ENCODE measurements around the gene FDX2. TPM values are rescaled to one million over a fixed set of nuclear protein-coding genes. Genes with fewer than 3 reads are reported as not detected.

Gene FDX2
- total and polyA plus RNA-seq, 2 of the 13 experiments (the other 11 are each of a cell fraction or from before 2014, with no cell fraction given): 21.0 to 24.7 TPM

- TF ChIP-seq ATAD3A (CRISPR knock-in tag; IDR thresholded peaks at IDR 0.05) (no peak), NR2F1 (CRISPR knock-in tag; IDR thresholded peaks at IDR 0.05) (no peak), ZFP36L2 (CRISPR knock-in tag; IDR thresholded peaks at IDR 0.05) (no peak), ZNF350 (CRISPR knock-in tag; IDR thresholded peaks at IDR 0.05; ENCODE audit: borderline replicate concordance, low read depth) (peak; percentile 78), MED1 (CRISPR knock-in tag; IDR thresholded peaks at IDR 0.05) (0 out of 2 replicates have a peak, but pooled peaks have one; percentile 30), POLR2A (IDR thresholded peaks at IDR 0.05; ENCODE audit: insufficient read depth in 1 of 2, low read depth in 2 of 2, low read length in 2 of 2) (peak; percentile 75 to 92), CAMTA2 (CRISPR knock-in tag; IDR thresholded peaks at IDR 0.05; ENCODE audit: borderline replicate concordance) (no peak), EEA1 (CRISPR knock-in tag; IDR thresholded peaks at IDR 0.05; ENCODE audit: borderline replicate concordance) (no peak), MBNL3 (CRISPR knock-in tag; conservative IDR thresholded peaks at IDR 0.05) (no peak), YEATS2 (CRISPR knock-in tag; IDR thresholded peaks at IDR 0.05; ENCODE audit: borderline replicate concordance) (no peak)
- TF ChIP-seq, protein P1, sequence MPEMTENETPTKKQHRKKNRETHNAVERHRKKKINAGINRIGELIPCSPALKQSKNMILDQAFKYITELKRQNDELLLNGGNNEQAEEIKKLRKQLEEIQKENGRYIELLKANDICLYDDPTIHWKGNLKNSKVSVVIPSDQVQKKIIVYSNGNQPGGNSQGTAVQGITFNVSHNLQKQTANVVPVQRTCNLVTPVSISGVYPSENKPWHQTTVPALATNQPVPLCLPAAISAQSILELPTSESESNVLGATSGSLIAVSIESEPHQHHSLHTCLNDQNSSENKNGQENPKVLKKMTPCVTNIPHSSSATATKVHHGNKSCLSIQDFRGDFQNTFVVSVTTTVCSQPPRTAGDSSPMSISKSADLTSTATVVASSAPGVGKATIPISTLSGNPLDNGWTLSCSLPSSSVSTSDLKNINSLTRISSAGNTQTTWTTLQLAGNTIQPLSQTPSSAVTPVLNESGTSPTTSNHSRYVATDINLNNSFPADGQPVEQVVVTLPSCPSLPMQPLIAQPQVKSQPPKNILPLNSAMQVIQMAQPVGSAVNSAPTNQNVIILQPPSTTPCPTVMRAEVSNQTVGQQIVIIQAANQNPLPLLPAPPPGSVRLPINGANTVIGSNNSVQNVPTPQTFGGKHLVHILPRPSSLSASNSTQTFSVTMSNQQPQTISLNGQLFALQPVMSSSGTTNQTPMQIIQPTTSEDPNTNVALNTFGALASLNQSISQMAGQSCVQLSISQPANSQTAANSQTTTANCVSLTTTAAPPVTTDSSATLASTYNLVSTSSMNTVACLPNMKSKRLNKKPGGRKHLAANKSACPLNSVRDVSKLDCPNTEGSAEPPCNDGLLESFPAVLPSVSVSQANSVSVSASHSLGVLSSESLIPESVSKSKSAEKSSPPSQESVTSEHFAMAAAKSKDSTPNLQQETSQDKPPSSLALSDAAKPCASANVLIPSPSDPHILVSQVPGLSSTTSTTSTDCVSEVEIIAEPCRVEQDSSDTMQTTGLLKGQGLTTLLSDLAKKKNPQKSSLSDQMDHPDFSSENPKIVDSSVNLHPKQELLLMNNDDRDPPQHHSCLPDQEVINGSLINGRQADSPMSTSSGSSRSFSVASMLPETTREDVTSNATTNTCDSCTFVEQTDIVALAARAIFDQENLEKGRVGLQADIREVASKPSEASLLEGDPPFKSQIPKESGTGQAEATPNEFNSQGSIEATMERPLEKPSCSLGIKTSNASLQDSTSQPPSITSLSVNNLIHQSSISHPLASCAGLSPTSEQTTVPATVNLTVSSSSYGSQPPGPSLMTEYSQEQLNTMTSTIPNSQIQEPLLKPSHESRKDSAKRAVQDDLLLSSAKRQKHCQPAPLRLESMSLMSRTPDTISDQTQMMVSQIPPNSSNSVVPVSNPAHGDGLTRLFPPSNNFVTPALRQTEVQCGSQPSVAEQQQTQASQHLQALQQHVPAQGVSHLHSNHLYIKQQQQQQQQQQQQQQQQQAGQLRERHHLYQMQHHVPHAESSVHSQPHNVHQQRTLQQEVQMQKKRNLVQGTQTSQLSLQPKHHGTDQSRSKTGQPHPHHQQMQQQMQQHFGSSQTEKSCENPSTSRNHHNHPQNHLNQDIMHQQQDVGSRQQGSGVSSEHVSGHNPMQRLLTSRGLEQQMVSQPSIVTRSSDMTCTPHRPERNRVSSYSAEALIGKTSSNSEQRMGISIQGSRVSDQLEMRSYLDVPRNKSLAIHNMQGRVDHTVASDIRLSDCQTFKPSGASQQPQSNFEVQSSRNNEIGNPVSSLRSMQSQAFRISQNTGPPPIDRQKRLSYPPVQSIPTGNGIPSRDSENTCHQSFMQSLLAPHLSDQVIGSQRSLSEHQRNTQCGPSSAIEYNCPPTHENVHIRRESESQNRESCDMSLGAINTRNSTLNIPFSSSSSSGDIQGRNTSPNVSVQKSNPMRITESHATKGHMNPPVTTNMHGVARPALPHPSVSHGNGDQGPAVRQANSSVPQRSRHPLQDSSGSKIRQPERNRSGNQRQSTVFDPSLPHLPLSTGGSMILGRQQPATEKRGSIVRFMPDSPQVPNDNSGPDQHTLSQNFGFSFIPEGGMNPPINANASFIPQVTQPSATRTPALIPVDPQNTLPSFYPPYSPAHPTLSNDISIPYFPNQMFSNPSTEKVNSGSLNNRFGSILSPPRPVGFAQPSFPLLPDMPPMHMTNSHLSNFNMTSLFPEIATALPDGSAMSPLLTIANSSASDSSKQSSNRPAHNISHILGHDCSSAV (CRISPR knock-in tag; IDR thresholded peaks at IDR 0.05; ENCODE audit: borderline replicate concordance): no peak
- TF ChIP-seq, protein P2, sequence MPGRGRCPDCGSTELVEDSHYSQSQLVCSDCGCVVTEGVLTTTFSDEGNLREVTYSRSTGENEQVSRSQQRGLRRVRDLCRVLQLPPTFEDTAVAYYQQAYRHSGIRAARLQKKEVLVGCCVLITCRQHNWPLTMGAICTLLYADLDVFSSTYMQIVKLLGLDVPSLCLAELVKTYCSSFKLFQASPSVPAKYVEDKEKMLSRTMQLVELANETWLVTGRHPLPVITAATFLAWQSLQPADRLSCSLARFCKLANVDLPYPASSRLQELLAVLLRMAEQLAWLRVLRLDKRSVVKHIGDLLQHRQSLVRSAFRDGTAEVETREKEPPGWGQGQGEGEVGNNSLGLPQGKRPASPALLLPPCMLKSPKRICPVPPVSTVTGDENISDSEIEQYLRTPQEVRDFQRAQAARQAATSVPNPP (CRISPR knock-in tag; IDR thresholded peaks at IDR 0.05): no peak
- TF ChIP-seq, protein P3, sequence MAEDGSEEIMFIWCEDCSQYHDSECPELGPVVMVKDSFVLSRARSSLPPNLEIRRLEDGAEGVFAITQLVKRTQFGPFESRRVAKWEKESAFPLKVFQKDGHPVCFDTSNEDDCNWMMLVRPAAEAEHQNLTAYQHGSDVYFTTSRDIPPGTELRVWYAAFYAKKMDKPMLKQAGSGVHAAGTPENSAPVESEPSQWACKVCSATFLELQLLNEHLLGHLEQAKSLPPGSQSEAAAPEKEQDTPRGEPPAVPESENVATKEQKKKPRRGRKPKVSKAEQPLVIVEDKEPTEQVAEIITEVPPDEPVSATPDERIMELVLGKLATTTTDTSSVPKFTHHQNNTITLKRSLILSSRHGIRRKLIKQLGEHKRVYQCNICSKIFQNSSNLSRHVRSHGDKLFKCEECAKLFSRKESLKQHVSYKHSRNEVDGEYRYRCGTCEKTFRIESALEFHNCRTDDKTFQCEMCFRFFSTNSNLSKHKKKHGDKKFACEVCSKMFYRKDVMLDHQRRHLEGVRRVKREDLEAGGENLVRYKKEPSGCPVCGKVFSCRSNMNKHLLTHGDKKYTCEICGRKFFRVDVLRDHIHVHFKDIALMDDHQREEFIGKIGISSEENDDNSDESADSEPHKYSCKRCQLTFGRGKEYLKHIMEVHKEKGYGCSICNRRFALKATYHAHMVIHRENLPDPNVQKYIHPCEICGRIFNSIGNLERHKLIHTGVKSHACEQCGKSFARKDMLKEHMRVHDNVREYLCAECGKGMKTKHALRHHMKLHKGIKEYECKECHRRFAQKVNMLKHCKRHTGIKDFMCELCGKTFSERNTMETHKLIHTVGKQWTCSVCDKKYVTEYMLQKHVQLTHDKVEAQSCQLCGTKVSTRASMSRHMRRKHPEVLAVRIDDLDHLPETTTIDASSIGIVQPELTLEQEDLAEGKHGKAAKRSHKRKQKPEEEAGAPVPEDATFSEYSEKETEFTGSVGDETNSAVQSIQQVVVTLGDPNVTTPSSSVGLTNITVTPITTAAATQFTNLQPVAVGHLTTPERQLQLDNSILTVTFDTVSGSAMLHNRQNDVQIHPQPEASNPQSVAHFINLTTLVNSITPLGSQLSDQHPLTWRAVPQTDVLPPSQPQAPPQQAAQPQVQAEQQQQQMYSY (CRISPR knock-in tag; IDR thresholded peaks at IDR 0.05): no peak
- TF ChIP-seq, protein P4, sequence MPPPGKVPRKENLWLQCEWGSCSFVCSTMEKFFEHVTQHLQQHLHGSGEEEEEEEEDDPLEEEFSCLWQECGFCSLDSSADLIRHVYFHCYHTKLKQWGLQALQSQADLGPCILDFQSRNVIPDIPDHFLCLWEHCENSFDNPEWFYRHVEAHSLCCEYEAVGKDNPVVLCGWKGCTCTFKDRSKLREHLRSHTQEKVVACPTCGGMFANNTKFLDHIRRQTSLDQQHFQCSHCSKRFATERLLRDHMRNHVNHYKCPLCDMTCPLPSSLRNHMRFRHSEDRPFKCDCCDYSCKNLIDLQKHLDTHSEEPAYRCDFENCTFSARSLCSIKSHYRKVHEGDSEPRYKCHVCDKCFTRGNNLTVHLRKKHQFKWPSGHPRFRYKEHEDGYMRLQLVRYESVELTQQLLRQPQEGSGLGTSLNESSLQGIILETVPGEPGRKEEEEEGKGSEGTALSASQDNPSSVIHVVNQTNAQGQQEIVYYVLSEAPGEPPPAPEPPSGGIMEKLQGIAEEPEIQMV (CRISPR knock-in tag; IDR thresholded peaks at IDR 0.05; ENCODE audit: low read depth): 0 out of 2 replicates have a peak, but pooled peaks have one; percentile 43
Measured at GRCh38 chr19:10332965-10333757, 17.3 kb upstream of the FDX2 start, which contains the start of gene RAVER1 (continued).
